Gastroesophageal sphincter (tissue), 4 donors: Measurements from ENCODE around the gene PLPP1. TPM values are rescaled to one million over a fixed set of nuclear protein-coding genes. Genes with fewer than 3 reads are reported as not detected.

Experiments
- ATAC-seq: fragments of 150-250 bp; one replicate; pipeline ENCODE4 v1.9.1; 2016; ENCODE audit warnings: mild to moderate bottlenecking, moderate library complexity
- H3K27ac ChIP-seq, 4 donors: fragments of 200-600 bp; sonication (generic) in 3 of 4; 1 replicate in 3 of 4; 2 replicates in 1 of 4; pipeline ENCODE4 v1.5.1; 2016 to 2019
- H3K27me3 ChIP-seq: fragments of 200-600 bp; sonication (generic); one replicate; pipeline ENCODE4 v1.5.1; 2019
- H3K36me3 ChIP-seq, 2 donors: fragments of 200-600 bp; sonication (generic); one replicate each; pipeline ENCODE4 v1.5.1; 2019; ENCODE audit warnings: control low read depth in 1 of 2
- H3K4me1 ChIP-seq, 3 donors: fragments of 200-600 bp; sonication (generic); 1 replicate in 2 of 3; 2 replicates in 1 of 3; pipeline ENCODE4 v1.5.1; 2016 to 2019; ENCODE audit warnings: control low read depth in 2 of 3
- H3K4me3 ChIP-seq, 2 donors: fragments of 200-600 bp; sonication (generic); one replicate each; pipeline ENCODE4 v1.5.1; 2019; ENCODE audit warnings: mild to moderate bottlenecking in 1 of 2, moderate library complexity in 1 of 2
- H3K9me3 ChIP-seq, 3 donors: fragments of 200-600 bp; sonication (generic); one replicate each; pipeline ENCODE4 v1.5.1; 2017 to 2019; ENCODE audit warnings: control low read depth in 2 of 3
- CTCF ChIP-seq, 4 experiments: fragments of 200-600 bp in 2 of 4; fragments of 450-650 bp in 2 of 4; sonication (generic) in 1 of 4; IDR thresholded peaks; one replicate each; pipeline ENCODE4 v1.5.1; 2017 to 2019; ENCODE audit warnings: antibody characterized with exemption in 4 of 4, mild to moderate bottlenecking in 2 of 4, moderate library complexity in 2 of 4
- EP300 ChIP-seq: sonication (generic); formaldehyde crosslinking; IDR thresholded peaks from one replicate; pipeline ENCODE4 v1.6.1; 2017; ENCODE audit warnings: antibody characterized with exemption, mild to moderate bottlenecking
- POLR2A ChIP-seq, 2 donors: fragments of 450-650 bp; IDR thresholded peaks; one replicate each; pipeline ENCODE4 v1.6.1; 2017; ENCODE audit warnings: antibody characterized with exemption in 2 of 2, mild to moderate bottlenecking in 2 of 2, moderate library complexity in 1 of 2
- POLR2AphosphoS5 ChIP-seq: sonication (generic); formaldehyde crosslinking; IDR thresholded peaks from one replicate; pipeline ENCODE4 v1.6.1; 2017; ENCODE audit warnings: antibody characterized with exemption
- WGBS, 2 donors: methylation state at CpG; one replicate each; pipeline ENCODE4 v1.1.5; 2018; ENCODE audit warnings: low coverage in 1 of 2; 5-methylcytosine and 5-hydroxymethylcytosine counted together
- total RNA-seq, 4 donors: library from RNA; depleted of rRNA; stranded (reverse); fragments of >200 nt; gene quantifications; one replicate each; pipeline ENCODE4 v1.1.0, GENCODE V29; 2016

PLPP1 gene
- total RNA-seq, 4 donors from 2014 or later, result 209 to 314 (median 250) TPM

GRCh38 chr5:55498457-55498856 is 36.3 kb downstream of the PLPP1 start:
- no peak overlapping the region for H3K4me3 ChIP-seq
- H3K27ac ChIP-seq, result no peak overlapping the region
- 73 to 85% methylated on average over 2 of the region's 2 CpGs for WGBS, 2 donors
- H3K9me3 ChIP-seq, result no peaks in the 10 kb centered on the region
- no peak for TF ChIP-seq POLR2A (IDR thresholded peaks at IDR 0.05)
- TF ChIP-seq POLR2AphosphoS5, result no peak
- no peak for TF ChIP-seq CTCF (IDR thresholded peaks at IDR 0.05)
- H3K27me3 ChIP-seq, result no peaks in the 10 kb centered on the region
- no peaks in the 10 kb centered on the region for H3K36me3 ChIP-seq
- H3K4me1 ChIP-seq, result peaks cover 3 to 57% (median 4%) of the 10 kb centered on the region in 3 donors
- ATAC-seq, result no peak

- H3K36me3 ChIP-seq, result no peaks in the 10 kb centered on the region
- ATAC-seq, result no peak
- H3K9me3 ChIP-seq, result no peaks in the 10 kb centered on the region
- H3K4me3 ChIP-seq, result no peak overlapping the region
- no peak overlapping the region for H3K27ac ChIP-seq
- TF ChIP-seq CTCF (IDR thresholded peaks at IDR 0.05) (no peak), POLR2A (IDR thresholded peaks at IDR 0.05) (no peak), POLR2AphosphoS5 (no peak), EP300 (no peak)
- peaks cover 3 to 52% (median 4%) of the 10 kb centered on the region in 3 donors for H3K4me1 ChIP-seq
- H3K27me3 ChIP-seq, result no peaks in the 10 kb centered on the region
Measured at GRCh38 chr5:55497712-55498111, 37.1 kb downstream of the PLPP1 start.

GRCh38 chr5:55495216-55495615 is 39.5 kb downstream of the PLPP1 start:
- no peak for TF ChIP-seq POLR2A (IDR thresholded peaks at IDR 0.05)
- no peak for TF ChIP-seq POLR2AphosphoS5
- no peak for TF ChIP-seq CTCF (IDR thresholded peaks at IDR 0.05)
- no peak for TF ChIP-seq EP300
- Histone ChIP-seq H3K4me3 (no peak overlapping the region), H3K9me3 (no peaks in the 10 kb centered on the region), H3K27me3 (no peaks in the 10 kb centered on the region), H3K36me3 (peaks cover 0 to 2% of the 10 kb centered on the region in 2 donors), H3K4me1 (peaks cover 3 to 38% (median 4%) of the 10 kb centered on the region in 3 donors), H3K27ac (no peak overlapping the region)
- ATAC-seq, result no peak
- 100% methylated on average over 1 of the region's 1 CpG for WGBS, 2 donors

GRCh38 chr5:55492449-55492848 is 42.3 kb downstream of the PLPP1 start:
- ATAC-seq, result no peak
- Histone ChIP-seq H3K4me1 (peaks cover 0 to 17% (median 0%) of the 10 kb centered on the region in 3 donors), H3K9me3 (no peaks in the 10 kb centered on the region), H3K27me3 (no peaks in the 10 kb centered on the region), H3K4me3 (no peak overlapping the region), H3K36me3 (peaks cover 0 to 14% of the 10 kb centered on the region in 2 donors), H3K27ac (no peak overlapping the region)
- TF ChIP-seq POLR2A (IDR thresholded peaks at IDR 0.05) (no peak), CTCF (IDR thresholded peaks at IDR 0.05) (no peak), POLR2AphosphoS5 (no peak), EP300 (no peak)
- WGBS, 2 donors, result 52 to 56% methylated on average over 1 to 2 of the region's 2 CpGs

- H3K36me3 ChIP-seq, result peaks cover 0 to 19% of the 10 kb centered on the region in 2 donors
- TF ChIP-seq CTCF (IDR thresholded peaks at IDR 0.05), result no peak
- no peak for TF ChIP-seq EP300
- TF ChIP-seq POLR2A (IDR thresholded peaks at IDR 0.05), result no peak
- TF ChIP-seq POLR2AphosphoS5, result no peak
- H3K27ac ChIP-seq, result no peak overlapping the region
- H3K4me1 ChIP-seq, result peaks cover 0 to 14% (median 0%) of the 10 kb centered on the region in 3 donors
- WGBS, 2 donors, result 71 to 83% methylated on average over 2 to 3 of the region's 3 CpGs
- no peak for ATAC-seq
- H3K9me3 ChIP-seq, result no peaks in the 10 kb centered on the region
- no peaks in the 10 kb centered on the region for H3K27me3 ChIP-seq
- H3K4me3 ChIP-seq, result no peak overlapping the region
Measured at GRCh38 chr5:55485073-55485472, 49.7 kb downstream of the PLPP1 start.
